ENCODE measurements around the gene GPS2.

GPS2 gene

DNA sequence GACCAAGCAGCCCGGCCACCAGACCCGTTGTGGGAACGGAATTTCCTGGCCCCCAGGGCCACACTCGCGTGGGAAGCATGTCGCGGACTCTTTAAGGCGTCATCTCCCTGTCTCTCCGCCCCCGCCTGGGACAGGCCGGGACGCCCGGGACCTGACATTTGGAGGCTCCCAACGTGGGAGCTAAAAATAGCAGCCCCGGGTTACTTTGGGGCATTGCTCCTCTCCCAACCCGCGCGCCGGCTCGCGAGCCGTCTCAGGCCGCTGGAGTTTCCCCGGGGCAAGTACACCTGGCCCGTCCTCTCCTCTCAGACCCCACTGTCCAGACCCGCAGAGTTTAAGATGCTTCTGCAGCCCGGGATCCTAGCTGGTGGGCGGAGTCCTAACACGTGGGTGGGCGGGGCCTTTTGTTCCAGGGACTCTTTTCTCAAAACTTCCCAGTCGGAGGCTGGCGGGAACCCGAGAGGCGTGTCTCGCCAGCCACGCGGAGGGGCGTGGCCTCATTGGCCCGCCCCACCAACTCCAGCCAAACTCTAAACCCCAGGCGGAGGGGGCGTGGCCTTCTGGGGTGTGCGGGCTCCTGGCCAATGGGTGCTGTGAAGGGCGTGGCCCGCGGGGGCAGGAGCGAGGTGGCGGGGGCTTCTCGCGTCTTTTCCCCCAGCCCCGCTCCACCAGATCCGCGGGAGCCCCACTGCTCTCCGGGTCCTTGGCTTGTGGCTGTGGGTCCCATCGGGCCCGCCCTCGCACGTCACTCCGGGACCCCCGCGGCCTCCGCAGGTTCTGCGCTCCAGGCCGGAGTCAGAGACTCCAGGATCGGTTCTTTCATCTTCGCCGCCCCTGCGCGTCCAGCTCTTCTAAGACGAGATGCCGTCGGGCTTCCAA lies 33.8 kb downstream of the GPS2 start, which contains the start of gene SLC2A4 (continued):
- TF ChIP-seq SCRT1 (tag by site-specific recombination; IDR thresholded peaks at IDR 0.05; ENCODE audit: borderline replicate concordance) = no peak
- no peak for TF ChIP-seq ZNF184 (tag by site-specific recombination; IDR thresholded peaks at IDR 0.05)
- TF ChIP-seq KLF10 (tag by site-specific recombination; IDR thresholded peaks at IDR 0.05) = peak; percentile 98
- TF ChIP-seq ZNF311 (tag by site-specific recombination; IDR thresholded peaks at IDR 0.05; ENCODE audit: borderline replicate concordance) = no peak
- no peak for TF ChIP-seq GLI4 (tag by site-specific recombination; IDR thresholded peaks at IDR 0.05)
- no peak for TF ChIP-seq ZNF23 (tag by site-specific recombination; IDR thresholded peaks at IDR 0.05; ENCODE audit: borderline replicate concordance)
- TF ChIP-seq ZNF174 (tag by site-specific recombination; IDR thresholded peaks at IDR 0.05) = no peak
- TF ChIP-seq, protein P1, sequence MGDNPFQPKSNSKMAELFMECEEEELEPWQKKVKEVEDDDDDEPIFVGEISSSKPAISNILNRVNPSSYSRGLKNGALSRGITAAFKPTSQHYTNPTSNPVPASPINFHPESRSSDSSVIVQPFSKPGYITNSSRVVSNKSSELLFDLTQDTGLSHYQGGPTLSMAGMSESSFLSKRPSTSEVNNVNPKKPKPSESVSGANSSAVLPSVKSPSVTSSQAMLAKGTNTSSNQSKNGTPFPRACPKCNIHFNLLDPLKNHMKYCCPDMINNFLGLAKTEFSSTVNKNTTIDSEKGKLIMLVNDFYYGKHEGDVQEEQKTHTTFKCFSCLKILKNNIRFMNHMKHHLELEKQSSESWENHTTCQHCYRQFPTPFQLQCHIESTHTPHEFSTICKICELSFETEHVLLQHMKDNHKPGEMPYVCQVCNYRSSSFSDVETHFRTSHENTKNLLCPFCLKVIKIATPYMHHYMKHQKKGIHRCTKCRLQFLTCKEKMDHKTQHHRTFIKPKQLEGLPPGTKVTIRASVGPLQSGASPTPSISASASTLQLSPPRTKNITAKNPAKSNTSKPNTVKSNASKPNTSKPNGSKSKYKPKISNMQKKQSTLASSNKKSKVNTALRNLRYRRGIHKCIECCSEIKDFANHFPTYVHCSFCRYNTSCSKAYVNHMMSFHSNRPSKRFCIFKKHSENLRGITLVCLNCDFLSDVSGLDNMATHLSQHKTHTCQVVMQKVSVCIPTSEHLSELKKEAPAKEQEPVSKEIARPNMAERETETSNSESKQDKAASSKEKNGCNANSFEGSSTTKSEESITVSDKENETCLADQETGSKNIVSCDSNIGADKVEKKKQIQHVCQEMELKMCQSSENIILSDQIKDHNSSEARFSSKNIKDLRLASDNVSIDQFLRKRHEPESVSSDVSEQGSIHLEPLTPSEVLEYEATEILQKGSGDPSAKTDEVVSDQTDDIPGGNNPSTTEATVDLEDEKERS (tag by site-specific recombination; IDR thresholded peaks at IDR 0.05) = no peak
- TF ChIP-seq ZEB2 (tag by site-specific recombination; IDR thresholded peaks at IDR 0.05) = no peak
- TF ChIP-seq TRIM28 (IDR thresholded peaks at IDR 0.05; ENCODE audit: borderline replicate concordance, low read length) = no peak
- TF ChIP-seq ZNF221 (tag by site-specific recombination; IDR thresholded peaks at IDR 0.05; ENCODE audit: borderline replicate concordance) = no peak
- TF ChIP-seq, protein P2, sequence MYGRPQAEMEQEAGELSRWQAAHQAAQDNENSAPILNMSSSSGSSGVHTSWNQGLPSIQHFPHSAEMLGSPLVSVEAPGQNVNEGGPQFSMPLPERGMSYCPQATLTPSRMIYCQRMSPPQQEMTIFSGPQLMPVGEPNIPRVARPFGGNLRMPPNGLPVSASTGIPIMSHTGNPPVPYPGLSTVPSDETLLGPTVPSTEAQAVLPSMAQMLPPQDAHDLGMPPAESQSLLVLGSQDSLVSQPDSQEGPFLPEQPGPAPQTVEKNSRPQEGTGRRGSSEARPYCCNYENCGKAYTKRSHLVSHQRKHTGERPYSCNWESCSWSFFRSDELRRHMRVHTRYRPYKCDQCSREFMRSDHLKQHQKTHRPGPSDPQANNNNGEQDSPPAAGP (tag by site-specific recombination; IDR thresholded peaks at IDR 0.05) = 0 out of 2 replicates have a peak, but pooled peaks have one; percentile 24
- no peak for TF ChIP-seq ZNF16 (tag by site-specific recombination; IDR thresholded peaks at IDR 0.05; ENCODE audit: low read depth)
- TF ChIP-seq ZNF248 (tag by site-specific recombination; IDR thresholded peaks at IDR 0.05) = no peak
- TF ChIP-seq ZNF623 (tag by site-specific recombination; IDR thresholded peaks at IDR 0.05) = no peak
- TF ChIP-seq BCL11A (tag by site-specific recombination; IDR thresholded peaks at IDR 0.05; ENCODE audit: low read depth) = no peak
- TF ChIP-seq, protein P3, sequence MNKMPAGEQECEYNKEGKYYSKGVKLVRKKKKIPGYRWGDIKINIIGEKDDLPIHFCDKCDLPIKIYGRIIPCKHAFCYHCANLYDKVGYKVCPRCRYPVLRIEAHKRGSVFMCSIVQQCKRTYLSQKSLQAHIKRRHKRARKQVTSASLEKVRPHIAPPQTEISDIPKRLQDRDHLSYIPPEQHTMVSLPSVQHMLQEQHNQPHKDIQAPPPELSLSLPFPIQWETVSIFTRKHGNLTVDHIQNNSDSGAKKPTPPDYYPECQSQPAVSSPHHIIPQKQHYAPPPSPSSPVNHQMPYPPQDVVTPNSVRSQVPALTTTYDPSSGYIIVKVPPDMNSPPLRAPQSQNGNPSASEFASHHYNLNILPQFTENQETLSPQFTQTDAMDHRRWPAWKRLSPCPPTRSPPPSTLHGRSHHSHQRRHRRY (tag by site-specific recombination; IDR thresholded peaks at IDR 0.05) = no peak
- no peak for TF ChIP-seq WT1 (tag by site-specific recombination; IDR thresholded peaks at IDR 0.05)
- no peak for TF ChIP-seq ZNF701 (tag by site-specific recombination; IDR thresholded peaks at IDR 0.05)
- TF ChIP-seq, protein P4, sequence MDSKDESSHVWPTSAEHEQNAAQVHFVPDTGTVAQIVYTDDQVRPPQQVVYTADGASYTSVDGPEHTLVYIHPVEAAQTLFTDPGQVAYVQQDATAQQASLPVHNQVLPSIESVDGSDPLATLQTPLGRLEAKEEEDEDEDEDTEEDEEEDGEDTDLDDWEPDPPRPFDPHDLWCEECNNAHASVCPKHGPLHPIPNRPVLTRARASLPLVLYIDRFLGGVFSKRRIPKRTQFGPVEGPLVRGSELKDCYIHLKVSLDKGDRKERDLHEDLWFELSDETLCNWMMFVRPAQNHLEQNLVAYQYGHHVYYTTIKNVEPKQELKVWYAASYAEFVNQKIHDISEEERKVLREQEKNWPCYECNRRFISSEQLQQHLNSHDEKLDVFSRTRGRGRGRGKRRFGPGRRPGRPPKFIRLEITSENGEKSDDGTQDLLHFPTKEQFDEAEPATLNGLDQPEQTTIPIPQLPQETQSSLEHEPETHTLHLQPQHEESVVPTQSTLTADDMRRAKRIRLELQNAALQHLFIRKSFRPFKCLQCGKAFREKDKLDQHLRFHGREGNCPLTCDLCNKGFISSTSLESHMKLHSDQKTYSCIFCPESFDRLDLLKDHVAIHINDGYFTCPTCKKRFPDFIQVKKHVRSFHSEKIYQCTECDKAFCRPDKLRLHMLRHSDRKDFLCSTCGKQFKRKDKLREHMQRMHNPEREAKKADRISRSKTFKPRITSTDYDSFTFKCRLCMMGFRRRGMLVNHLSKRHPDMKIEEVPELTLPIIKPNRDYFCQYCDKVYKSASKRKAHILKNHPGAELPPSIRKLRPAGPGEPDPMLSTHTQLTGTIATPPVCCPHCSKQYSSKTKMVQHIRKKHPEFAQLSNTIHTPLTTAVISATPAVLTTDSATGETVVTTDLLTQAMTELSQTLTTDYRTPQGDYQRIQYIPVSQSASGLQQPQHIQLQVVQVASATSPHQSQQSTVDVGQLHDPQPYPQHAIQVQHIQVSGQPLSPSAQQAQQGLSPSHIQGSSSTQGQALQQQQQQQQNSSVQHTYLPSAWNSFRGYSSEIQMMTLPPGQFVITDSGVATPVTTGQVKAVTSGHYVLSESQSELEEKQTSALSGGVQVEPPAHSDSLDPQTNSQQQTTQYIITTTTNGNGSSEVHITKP (tag by site-specific recombination; IDR thresholded peaks at IDR 0.05) = peak; percentile 19; the same call in 1 of the 2 replicates
- no peak for TF ChIP-seq ZNF48 (tag by site-specific recombination; IDR thresholded peaks at IDR 0.05)
- no peak for TF ChIP-seq ZNF585B (tag by site-specific recombination; IDR thresholded peaks at IDR 0.05)
- TF ChIP-seq KLF9 (tag by site-specific recombination; IDR thresholded peaks at IDR 0.05; ENCODE audit: low read depth) = peak; percentile 99
- no peak for TF ChIP-seq ZXDB (tag by site-specific recombination; IDR thresholded peaks at IDR 0.05)
- TF ChIP-seq ZSCAN30 (tag by site-specific recombination; IDR thresholded peaks at IDR 0.05) = no peak
- TF ChIP-seq ZIC2 (tag by site-specific recombination; IDR thresholded peaks at IDR 0.05) = peak; percentile 70
- TF ChIP-seq ZBTB48 (tag by site-specific recombination; IDR thresholded peaks at IDR 0.05) = no peak
- no peak for TF ChIP-seq ZNF426 (tag by site-specific recombination; IDR thresholded peaks at IDR 0.05)
- TF ChIP-seq ZFP3 (tag by site-specific recombination; IDR thresholded peaks at IDR 0.05; ENCODE audit: low read depth) = no peak
- no peak for TF ChIP-seq ZNF112 (tag by site-specific recombination; IDR thresholded peaks at IDR 0.05)
- TF ChIP-seq, protein P5, sequence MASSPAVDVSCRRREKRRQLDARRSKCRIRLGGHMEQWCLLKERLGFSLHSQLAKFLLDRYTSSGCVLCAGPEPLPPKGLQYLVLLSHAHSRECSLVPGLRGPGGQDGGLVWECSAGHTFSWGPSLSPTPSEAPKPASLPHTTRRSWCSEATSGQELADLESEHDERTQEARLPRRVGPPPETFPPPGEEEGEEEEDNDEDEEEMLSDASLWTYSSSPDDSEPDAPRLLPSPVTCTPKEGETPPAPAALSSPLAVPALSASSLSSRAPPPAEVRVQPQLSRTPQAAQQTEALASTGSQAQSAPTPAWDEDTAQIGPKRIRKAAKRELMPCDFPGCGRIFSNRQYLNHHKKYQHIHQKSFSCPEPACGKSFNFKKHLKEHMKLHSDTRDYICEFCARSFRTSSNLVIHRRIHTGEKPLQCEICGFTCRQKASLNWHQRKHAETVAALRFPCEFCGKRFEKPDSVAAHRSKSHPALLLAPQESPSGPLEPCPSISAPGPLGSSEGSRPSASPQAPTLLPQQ (tag by site-specific recombination; IDR thresholded peaks at IDR 0.05) = peak; percentile 61; the same call in 1 of the 2 replicates

Measured in HEK293 (cell line).